Measurements from ENCODE around the gene ACSS3.

GRCh38 chr12:81105687-81106086 is 27.8 kb downstream of the ACSS3 start:
- TF ChIP-seq, protein P1, sequence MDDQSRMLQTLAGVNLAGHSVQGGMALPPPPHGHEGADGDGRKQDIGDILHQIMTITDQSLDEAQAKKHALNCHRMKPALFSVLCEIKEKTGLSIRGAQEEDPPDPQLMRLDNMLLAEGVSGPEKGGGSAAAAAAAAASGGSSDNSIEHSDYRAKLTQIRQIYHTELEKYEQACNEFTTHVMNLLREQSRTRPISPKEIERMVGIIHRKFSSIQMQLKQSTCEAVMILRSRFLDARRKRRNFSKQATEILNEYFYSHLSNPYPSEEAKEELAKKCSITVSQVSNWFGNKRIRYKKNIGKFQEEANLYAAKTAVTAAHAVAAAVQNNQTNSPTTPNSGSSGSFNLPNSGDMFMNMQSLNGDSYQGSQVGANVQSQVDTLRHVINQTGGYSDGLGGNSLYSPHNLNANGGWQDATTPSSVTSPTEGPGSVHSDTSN (CRISPR knock-in tag; IDR thresholded peaks at IDR 0.05), result no peak
- no peak for TF ChIP-seq ZNF121 (tag by site-specific recombination; IDR thresholded peaks at IDR 0.05)
- no peak for TF ChIP-seq CTCF (tag by site-specific recombination; IDR thresholded peaks at IDR 0.05)
- no peak for TF ChIP-seq ATF2 (tag by site-specific recombination; IDR thresholded peaks at IDR 0.05; ENCODE audit: low read depth)
- TF ChIP-seq, protein P2, sequence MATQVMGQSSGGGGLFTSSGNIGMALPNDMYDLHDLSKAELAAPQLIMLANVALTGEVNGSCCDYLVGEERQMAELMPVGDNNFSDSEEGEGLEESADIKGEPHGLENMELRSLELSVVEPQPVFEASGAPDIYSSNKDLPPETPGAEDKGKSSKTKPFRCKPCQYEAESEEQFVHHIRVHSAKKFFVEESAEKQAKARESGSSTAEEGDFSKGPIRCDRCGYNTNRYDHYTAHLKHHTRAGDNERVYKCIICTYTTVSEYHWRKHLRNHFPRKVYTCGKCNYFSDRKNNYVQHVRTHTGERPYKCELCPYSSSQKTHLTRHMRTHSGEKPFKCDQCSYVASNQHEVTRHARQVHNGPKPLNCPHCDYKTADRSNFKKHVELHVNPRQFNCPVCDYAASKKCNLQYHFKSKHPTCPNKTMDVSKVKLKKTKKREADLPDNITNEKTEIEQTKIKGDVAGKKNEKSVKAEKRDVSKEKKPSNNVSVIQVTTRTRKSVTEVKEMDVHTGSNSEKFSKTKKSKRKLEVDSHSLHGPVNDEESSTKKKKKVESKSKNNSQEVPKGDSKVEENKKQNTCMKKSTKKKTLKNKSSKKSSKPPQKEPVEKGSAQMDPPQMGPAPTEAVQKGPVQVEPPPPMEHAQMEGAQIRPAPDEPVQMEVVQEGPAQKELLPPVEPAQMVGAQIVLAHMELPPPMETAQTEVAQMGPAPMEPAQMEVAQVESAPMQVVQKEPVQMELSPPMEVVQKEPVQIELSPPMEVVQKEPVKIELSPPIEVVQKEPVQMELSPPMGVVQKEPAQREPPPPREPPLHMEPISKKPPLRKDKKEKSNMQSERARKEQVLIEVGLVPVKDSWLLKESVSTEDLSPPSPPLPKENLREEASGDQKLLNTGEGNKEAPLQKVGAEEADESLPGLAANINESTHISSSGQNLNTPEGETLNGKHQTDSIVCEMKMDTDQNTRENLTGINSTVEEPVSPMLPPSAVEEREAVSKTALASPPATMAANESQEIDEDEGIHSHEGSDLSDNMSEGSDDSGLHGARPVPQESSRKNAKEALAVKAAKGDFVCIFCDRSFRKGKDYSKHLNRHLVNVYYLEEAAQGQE (tag by site-specific recombination; IDR thresholded peaks at IDR 0.05), result no peak
- TF ChIP-seq ZNF274 (IDR thresholded peaks at IDR 0.05; ENCODE audit: low read length), result no peak
- TF ChIP-seq ZNF274 (tag by site-specific recombination; IDR thresholded peaks at IDR 0.05; ENCODE audit: borderline replicate concordance), result no peak
- TF ChIP-seq ZNF423 (tag by site-specific recombination; IDR thresholded peaks at IDR 0.05), result no peak
